GM12878 (cell line): ENCODE results near the gene TRPV6. TPM values are rescaled to one million over a fixed set of nuclear protein-coding genes. Genes with fewer than 3 reads are reported as not detected.

Source experiments
- FOXK2 ChIP-seq: fragments of 450-650 bp; IDR thresholded peaks from 2 replicates; pipeline ENCODE4 v1.6.1; 2017; ENCODE audit warnings: mild to moderate bottlenecking, moderate library complexity
- KLF5 ChIP-seq: fragments of 450-650 bp; IDR thresholded peaks from 2 replicates; pipeline ENCODE4 v1.6.1; 2014; ENCODE audit warnings: mild to moderate bottlenecking; ENCODE audit not compliant: partially characterized antibody
- NBN ChIP-seq: fragments of 450-650 bp; IDR thresholded peaks from 2 replicates; pipeline ENCODE4 v1.6.1; 2016
- POU2F2 ChIP-seq: IDR thresholded peaks from 3 replicates; pipeline ENCODE4 v1.6.1; 2011; ENCODE audit warnings: low read depth, mild to moderate bottlenecking, low read length, borderline replicate concordance
- STAT3 ChIP-seq: IDR thresholded peaks from 2 replicates; pipeline ENCODE4 v1.6.1; 2011; ENCODE audit warnings: low read depth, low read length, improper control_type of control experiment
- ZNF622 ChIP-seq: fragments of 450-650 bp; IDR thresholded peaks from 2 replicates; pipeline ENCODE4 v1.6.1; 2017; ENCODE audit warnings: mild to moderate bottlenecking, inconsistent platforms
- polyA plus RNA-seq, 11 experiments: library from polyadenylated mRNA; depleted of rRNA in 4 of 11; unstranded in 6 of 11; stranded (reverse) in 5 of 11; fragments of >200 nt; fragmentation: Nextera tagmentation in 4 of 11; fragmentation: Illumina TruSeq in 1 of 11; extraction: Ambion mirVana in 4 of 11; extraction: Trizol in 1 of 11; gene quantifications; 1 replicate in 1 of 11; 2 replicates in 10 of 11; pipeline versions ENCODE4 v1.2.1 to v1.2.3, GENCODE V29; 2011 to 2016; ENCODE audit warnings: inconsistent platforms in 2 of 11, missing spikeins in 2 of 11, low read depth in 1 of 11
- total RNA-seq, 4 experiments: library from RNA; depleted of rRNA in 3 of 4; stranded (reverse); fragments of >200 nt in 3 of 4; fragmentation: Illumina TruSeq in 1 of 4; extraction: Trizol in 1 of 4; gene quantifications; 2 replicates each; pipeline versions ENCODE4 v1.2.1 to v1.2.3, GENCODE V29; 2013 to 2021
- TF ChIP-seq, protein P1 (sequence below): fragments of 450-650 bp; IDR thresholded peaks from 2 replicates; pipeline ENCODE4 v1.6.1; 2017; ENCODE audit warnings: antibody characterized with exemption, mild to moderate bottlenecking, moderate library complexity
- TF ChIP-seq, protein P2 (sequence below): IDR thresholded peaks from 2 replicates; pipeline ENCODE4 v1.6.1; 2012; ENCODE audit warnings: low read depth, low read length, improper control_type of control experiment
- TF ChIP-seq, protein P3 (sequence below): fragments of 450-650 bp; IDR thresholded peaks from 2 replicates; pipeline ENCODE4 v1.6.1; 2017; ENCODE audit warnings: mild to moderate bottlenecking, low read depth, inconsistent platforms; ENCODE audit not compliant: poor library complexity, severe bottlenecking

Gene TRPV6
- total and polyA plus RNA-seq, 10 of the 15 experiments (the other 5 are each of a cell fraction or from before 2014, with no cell fraction given) = not detected

DNA sequence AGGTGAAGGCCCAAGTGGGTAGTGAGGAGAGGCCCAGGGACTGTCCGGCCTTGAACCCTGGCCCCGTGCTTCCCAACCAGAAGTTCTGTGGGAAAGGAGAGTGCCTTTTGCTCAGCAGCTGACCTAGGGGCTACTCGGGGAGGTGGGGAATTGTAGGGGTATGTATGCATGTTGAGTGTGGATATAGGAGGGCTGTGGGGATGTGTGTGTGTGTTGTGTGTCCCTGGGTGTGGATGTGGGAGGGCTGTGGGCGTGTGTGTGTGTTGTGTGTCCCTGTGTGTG is 18.5 kb downstream of the TRPV6 start (continued):
- TF ChIP-seq, protein P1, sequence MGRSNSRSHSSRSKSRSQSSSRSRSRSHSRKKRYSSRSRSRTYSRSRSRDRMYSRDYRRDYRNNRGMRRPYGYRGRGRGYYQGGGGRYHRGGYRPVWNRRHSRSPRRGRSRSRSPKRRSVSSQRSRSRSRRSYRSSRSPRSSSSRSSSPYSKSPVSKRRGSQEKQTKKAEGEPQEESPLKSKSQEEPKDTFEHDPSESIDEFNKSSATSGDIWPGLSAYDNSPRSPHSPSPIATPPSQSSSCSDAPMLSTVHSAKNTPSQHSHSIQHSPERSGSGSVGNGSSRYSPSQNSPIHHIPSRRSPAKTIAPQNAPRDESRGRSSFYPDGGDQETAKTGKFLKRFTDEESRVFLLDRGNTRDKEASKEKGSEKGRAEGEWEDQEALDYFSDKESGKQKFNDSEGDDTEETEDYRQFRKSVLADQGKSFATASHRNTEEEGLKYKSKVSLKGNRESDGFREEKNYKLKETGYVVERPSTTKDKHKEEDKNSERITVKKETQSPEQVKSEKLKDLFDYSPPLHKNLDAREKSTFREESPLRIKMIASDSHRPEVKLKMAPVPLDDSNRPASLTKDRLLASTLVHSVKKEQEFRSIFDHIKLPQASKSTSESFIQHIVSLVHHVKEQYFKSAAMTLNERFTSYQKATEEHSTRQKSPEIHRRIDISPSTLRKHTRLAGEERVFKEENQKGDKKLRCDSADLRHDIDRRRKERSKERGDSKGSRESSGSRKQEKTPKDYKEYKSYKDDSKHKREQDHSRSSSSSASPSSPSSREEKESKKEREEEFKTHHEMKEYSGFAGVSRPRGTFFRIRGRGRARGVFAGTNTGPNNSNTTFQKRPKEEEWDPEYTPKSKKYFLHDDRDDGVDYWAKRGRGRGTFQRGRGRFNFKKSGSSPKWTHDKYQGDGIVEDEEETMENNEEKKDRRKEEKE = no peak
- TF ChIP-seq STAT3 = no peak
- TF ChIP-seq POU2F2 = no peak
- no peak for TF ChIP-seq ZNF622
- TF ChIP-seq KLF5 = no peak
- TF ChIP-seq, protein P2, sequence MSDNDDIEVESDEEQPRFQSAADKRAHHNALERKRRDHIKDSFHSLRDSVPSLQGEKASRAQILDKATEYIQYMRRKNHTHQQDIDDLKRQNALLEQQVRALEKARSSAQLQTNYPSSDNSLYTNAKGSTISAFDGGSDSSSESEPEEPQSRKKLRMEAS = no peak
- TF ChIP-seq FOXK2 = no peak
- TF ChIP-seq, protein P3, sequence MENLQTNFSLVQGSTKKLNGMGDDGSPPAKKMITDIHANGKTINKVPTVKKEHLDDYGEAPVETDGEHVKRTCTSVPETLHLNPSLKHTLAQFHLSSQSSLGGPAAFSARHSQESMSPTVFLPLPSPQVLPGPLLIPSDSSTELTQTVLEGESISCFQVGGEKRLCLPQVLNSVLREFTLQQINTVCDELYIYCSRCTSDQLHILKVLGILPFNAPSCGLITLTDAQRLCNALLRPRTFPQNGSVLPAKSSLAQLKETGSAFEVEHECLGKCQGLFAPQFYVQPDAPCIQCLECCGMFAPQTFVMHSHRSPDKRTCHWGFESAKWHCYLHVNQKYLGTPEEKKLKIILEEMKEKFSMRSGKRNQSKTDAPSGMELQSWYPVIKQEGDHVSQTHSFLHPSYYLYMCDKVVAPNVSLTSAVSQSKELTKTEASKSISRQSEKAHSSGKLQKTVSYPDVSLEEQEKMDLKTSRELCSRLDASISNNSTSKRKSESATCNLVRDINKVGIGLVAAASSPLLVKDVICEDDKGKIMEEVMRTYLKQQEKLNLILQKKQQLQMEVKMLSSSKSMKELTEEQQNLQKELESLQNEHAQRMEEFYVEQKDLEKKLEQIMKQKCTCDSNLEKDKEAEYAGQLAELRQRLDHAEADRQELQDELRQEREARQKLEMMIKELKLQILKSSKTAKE = no peak
- TF ChIP-seq NBN = no peak
